NCI-H1092 (cell line): Measurements from ENCODE around the gene SFXN5.

Source experiments
- DNase-seq: peaks from one replicate; lab custom pipeline; 2025; lab: John Stamatoyannopoulos, UW

SFXN5 gene

GRCh38 chr2:72955228-72956049 lies 116.1 kb downstream of the SFXN5 start:
- DNase-seq, result no peak

- DNase-seq, result no peak
Observed at GRCh38 chr2:72954376-72955227, 116.9 kb downstream of the SFXN5 start.

- DNase-seq, result no peak
Observed at GRCh38 chr2:72953976-72954375, 117.5 kb downstream of the SFXN5 start.

- DNase-seq, result no peak
Observed at GRCh38 chr2:72953528-72953927, 118.0 kb downstream of the SFXN5 start.

GRCh38 chr2:72952961-72953360 lies 118.6 kb downstream of the SFXN5 start:
- DNase-seq, result no peak

- DNase-seq, result no peak
Observed at GRCh38 chr2:72952110-72952823, 119.2 kb downstream of the SFXN5 start.

GRCh38 chr2:72951303-72952095 lies 120.0 kb downstream of the SFXN5 start:
- DNase-seq, result no peak

- DNase-seq, result no peak
Observed at GRCh38 chr2:72950558-72951255, 120.8 kb downstream of the SFXN5 start.

GRCh38 chr2:72949642-72950041 lies 121.9 kb downstream of the SFXN5 start:
- DNase-seq, result no peak

- no peak for DNase-seq
Observed at GRCh38 chr2:72949045-72949444, 122.5 kb downstream of the SFXN5 start.

- DNase-seq, result no peak
Observed at GRCh38 chr2:72947952-72948830, 123.3 kb downstream of the SFXN5 start.

- DNase-seq, result no peak
Observed at GRCh38 chr2:72946466-72946865, 125.0 kb downstream of the SFXN5 start.

GRCh38 chr2:72945450-72946019 lies 126.0 kb downstream of the SFXN5 start:
- no peak for DNase-seq

- DNase-seq, result no peak
Observed at GRCh38 chr2:72944804-72945449, 126.6 kb downstream of the SFXN5 start.

GRCh38 chr2:72943540-72944395 lies 127.7 kb downstream of the SFXN5 start:
- no peak for DNase-seq

- no peak for DNase-seq
Observed at GRCh38 chr2:72942881-72943418, 128.6 kb downstream of the SFXN5 start.

- DNase-seq, result no peak
Observed at GRCh38 chr2:72942293-72942692, 129.2 kb downstream of the SFXN5 start.

GRCh38 chr2:72940786-72941185 lies 130.7 kb downstream of the SFXN5 start:
- DNase-seq, result no peak
